GM15510 (cell line): ENCODE results near the gene METAP1.

Source experiments
- POLR2A ChIP-seq: IDR thresholded peaks from 3 replicates; pipeline ENCODE4 v1.6.1; 2011; ENCODE audit warnings: borderline replicate concordance; ENCODE audit not compliant: insufficient read length; ENCODE audit errors: extremely low read depth

METAP1 gene

DNA sequence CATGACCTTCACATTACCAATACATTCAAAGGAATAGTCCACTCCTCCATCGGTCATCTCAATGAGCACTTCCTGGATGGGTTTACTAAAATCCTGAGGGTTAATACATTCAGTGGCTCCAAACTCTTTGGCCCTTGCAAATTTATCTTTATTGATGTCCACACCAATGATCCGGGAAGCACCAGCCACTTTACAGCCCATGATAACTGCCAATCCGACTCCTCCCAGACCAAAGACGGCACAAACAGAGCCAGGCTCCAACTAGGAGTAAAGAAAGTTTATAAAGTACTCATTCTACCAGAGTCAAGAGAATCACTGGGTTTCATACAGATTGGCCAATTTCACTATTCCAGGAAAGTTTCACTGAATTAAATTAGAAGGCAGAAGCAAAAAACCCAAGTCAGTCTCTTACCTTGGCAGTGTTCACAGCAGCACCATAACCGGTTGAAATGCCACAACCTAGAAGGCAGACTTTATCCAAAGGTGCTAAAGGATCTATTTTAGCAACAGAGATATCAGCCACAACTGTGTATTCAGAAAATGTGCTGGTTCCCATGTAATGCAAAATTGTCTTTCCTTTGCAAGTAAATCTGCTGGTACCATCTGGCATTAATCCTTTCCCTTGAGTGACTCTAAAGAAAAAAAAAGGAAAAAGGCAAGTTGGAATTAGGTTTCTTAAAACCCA, 80.9 kb downstream of the METAP1 start:
- no peak for TF ChIP-seq POLR2A

GRCh38 chr4:99077177-99077576, 81.7 kb downstream of the METAP1 start:
- no peak for TF ChIP-seq POLR2A

DNA sequence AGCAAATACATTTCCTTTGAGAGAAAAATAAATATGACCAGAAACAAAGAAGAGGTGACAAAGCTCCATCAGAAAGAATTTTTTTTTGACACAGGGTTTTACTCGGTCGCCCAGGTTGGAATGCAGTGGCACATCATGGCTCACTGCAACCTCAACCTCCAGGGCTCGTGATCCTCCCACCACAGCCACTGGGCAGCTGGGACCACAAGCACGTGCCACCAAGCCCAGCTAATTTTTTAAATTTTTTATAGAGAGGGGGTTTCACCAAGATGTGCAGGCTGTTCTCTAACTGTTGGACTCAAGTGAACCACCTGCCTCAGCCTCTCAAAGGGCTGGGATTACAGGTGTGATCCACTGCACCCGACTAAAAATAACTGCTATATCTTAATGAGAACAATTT, 82.8 kb downstream of the METAP1 start:
- TF ChIP-seq POLR2A: no peak

DNA sequence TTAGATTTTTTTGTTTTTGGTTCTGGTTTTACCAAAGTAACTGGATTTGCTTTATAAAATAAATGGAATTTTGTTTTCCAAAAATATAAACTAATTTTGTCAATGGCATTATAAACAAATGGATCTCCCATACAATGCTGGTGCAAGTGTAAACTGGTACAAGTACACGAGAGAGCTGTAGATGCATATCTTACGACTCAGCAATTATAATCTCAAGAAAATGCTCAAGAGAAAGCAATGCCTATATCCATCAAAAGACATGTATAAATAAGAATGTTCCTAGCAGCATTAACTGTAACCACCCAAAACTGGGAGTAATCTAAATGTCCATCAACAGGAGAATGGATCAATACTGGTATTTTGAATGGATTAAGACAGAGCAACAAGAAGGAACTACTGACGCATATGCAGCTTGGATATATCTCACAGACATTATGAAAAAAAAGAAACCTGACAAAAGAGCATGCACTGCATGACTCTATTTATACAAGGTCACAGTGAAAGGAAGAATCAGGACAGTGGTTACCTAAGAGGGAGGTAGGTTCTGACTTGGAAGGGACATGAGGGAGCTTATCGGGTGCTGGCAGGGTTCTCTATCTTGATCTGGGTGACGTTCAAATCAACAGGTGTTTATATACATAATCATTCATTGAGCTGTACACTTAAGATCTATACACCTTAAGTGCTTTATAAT, 83.6 kb downstream of the METAP1 start:
- no peak for TF ChIP-seq POLR2A

GRCh38 chr4:99079625-99080295, 84.2 kb downstream of the METAP1 start:
- no peak for TF ChIP-seq POLR2A

DNA sequence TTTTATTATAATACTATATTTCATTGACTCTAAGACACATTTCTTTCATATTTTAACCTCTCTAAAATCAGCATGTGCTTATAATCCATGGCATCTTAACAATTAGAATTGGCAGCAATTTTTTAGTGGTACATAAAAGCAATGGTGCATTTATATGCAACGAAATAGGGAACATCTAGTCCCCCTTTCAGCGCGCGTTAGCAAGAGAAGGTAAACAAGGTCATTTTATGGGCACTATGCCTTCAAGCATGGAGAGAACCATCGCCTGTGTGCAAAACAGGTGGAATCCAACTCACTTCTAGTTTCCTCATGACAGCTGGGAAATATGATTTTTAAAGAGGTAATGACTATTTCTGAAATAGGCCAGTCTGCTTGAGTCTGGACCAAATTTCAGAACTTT, 86.7 kb downstream of the METAP1 start:
- no peak for TF ChIP-seq POLR2A

DNA sequence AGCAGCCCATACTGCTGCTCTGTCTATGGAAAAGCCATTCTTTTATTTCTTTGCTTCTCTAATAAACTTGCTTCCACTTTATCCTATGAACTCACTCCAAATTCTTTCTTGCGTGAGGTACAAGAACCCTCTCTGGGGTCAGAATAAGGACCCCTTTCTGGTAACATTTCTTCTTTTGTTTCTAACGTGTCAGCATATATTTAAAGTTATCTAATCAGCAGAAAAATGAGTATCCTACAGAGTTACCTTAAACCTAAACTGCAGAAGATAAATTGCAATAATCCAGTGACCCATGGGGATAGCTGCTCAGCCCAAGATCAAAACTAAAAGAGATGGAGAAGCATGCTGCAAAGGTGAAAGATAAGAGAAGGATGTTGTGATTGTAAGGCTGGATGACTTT, 89.1 kb downstream of the METAP1 start:
- TF ChIP-seq POLR2A: no peak

- TF ChIP-seq POLR2A: no peak
Observed at GRCh38 chr4:99088023-99088449, 92.5 kb downstream of the METAP1 start.

DNA sequence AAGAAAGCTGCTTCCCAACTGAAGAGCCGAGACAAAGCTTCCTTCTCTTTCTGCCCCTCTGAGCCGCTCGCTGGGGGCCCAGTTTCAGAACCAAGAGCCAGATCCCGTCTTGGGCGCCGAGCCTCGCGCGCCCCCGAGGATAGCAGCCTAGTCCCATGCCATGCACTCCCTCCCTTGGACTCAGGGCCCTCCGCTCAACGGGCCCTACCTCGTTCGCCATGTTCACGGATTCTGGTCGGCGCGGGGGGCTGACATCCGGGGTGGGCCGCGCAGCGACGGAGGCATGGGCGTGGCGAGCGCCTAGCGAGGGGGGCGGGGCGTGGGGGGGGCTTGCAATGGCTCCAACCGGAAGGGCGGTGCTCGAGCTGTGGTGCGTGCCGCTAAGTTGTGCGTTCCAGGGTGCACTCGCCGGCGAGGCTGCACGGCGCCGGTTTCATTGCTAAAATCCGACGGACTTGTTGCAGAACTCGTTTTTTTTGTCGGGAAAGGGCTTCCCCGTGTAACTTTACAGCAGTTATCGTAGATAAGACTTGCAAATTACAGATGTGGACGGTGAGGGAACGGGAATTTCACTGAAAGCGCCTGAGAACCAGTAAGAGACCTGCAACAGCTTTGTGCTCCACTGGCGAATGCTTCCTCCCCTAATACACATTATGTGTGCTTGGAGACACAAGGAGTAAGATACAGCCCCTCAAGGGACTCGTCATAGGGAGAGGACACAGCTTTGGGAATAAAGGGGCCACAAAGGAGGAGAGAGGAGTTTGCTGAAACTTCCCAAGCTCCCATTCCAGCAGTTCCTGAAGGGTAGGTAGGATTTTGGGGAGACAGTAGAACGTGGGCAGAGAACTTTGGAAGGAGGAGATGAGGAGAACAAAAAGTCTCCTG, 93.2 kb downstream of the METAP1 start, which contains the start of gene ADH5:
TSS of gene ADH5 (minus strand) at position 308 of the 885 bp plus-strand sequence. CDS start at position 220, 88 bp downstream.
- TF ChIP-seq POLR2A: peak; percentile 97

DNA sequence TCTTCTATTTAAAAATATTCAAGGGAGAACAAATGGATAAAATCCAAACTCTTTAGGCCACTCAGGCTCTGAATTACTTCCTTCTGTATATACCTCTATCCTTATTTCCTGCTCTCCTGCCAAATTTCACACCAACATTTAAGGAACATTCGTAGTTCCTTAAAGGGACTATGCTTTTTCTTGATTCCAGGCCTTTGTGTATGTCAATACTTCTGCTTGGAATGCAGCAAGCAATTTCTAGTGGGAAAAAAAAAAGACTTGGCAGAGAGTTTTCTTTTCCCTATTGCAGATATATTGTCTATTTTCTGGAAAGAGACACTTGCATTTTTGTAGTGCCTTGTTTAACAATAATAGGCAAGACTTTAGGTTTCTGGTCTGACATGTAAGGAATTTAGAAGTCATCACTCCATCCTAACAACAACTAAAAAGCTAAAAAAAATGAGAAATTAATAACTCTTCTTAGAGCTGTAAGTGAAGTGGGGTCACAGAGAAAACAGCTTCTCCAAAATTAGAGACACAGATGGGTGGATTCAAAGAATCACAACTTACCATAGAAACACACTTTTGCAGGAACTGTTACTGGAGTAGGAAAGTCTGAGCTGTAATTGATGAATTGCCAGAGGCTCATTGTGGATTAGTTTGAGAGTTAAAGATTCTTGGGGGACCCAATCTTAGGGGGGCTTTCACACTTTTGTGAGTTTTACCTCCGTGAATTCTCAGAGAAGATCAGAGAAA, 95.1 kb downstream of the METAP1 start:
- TF ChIP-seq POLR2A: no peak

GRCh38 chr4:99091216-99091575, 95.7 kb downstream of the METAP1 start:
- TF ChIP-seq POLR2A: no peak

- no peak for TF ChIP-seq POLR2A
Observed at GRCh38 chr4:99099311-99099710, 103.8 kb downstream of the METAP1 start.

DNA sequence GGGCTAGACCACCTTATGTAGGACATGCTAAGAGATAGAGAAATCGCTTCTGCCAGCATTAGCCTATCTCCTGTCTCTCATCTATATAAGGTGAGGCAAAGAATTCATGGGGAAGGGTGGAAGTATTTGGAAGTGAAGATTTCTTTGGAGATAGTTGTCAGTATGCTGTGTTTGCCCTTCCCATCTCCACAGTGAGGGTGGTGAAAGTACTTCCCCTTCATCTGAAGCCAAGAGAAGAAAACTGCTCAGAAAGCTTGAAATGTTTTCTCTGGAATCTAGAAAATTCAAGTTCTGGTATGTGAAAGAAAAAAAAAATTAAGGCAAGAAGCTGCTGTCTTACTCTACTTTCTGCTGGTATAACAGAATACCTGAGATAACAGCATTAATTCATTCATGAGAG, 105.4 kb downstream of the METAP1 start:
- no peak for TF ChIP-seq POLR2A

- TF ChIP-seq POLR2A: no peak
Observed at GRCh38 chr4:99102634-99103033, 107.1 kb downstream of the METAP1 start.
